VCaP (cell line): ENCODE measurements around the gene UBE3B.

Source experiments
- H3K27ac ChIP-seq: fragments of 450-650 bp; 2 replicates; pipeline ENCODE4 v1.5.1; 2017
- CTCF ChIP-seq: fragments of 450-650 bp; conservative IDR thresholded peaks from 2 replicates; pipeline ENCODE4 v1.5.1; 2017; ENCODE audit warnings: mild to moderate bottlenecking, moderate library complexity

UBE3B gene

GRCh38 chr12:109542014-109542413, 64.6 kb downstream of the UBE3B start:
- H3K27ac ChIP-seq = no peak overlapping the region
- no peak for TF ChIP-seq CTCF

- no peak overlapping the region for H3K27ac ChIP-seq
- TF ChIP-seq CTCF = no peak
These were observed 65.4 kb downstream of the UBE3B start for GRCh38 chr12:109542876-109543275.

DNA sequence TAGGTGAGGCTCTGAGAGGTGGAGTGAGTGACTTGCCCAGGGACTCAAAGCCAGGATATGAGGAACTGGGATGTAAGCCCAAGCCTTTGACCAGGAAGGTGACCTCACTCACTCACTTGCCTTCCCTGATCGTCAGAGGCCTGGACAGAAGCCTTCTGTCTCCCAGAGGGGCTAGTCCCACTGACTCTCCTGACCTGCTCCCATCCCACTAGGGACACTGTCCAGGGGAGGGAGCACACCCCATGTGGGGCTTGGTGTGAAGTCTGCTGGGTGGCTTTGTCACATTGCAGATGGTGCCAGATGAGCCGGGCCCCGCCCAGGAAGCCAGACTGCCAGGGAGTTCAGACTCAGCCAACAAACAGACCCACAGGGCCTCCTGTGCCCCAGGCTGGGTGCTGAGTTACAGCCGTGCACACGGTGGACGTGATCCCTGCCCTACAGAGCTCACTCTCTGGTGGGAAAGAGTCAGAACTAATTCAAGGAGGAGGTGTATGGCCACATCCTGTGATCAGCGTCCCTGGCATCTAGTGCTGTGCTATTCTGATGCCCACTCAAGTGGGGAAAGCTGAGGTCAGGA, 67.6 kb downstream of the UBE3B start:
- no peak for TF ChIP-seq CTCF
- peak overlapping the region; percentile 16; the same call in 1 of the 2 replicates for H3K27ac ChIP-seq

DNA sequence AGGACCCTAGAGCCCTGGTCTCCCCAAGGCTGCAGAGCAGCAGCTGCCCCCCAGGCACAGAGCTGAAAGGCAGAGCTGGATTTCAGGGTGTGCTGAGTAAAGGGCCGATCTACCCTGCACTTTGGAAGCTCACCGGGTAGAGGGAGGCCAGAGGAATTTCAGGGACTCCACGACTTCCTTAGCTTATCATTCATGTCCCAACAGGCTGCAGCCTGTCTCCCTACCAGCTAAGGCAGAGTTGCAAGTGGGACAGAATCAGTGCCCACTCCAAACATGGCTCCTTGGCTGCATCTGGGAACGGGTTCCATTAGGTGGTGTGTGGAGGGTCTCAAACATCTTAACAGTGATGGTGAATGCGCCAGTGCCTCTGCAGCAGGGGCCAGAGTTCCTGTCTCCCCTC, 68.4 kb downstream of the UBE3B start:
- no peak for TF ChIP-seq CTCF
- H3K27ac ChIP-seq = no peak overlapping the region

GRCh38 chr12:109547286-109547685, 69.9 kb downstream of the UBE3B start:
- no peak for TF ChIP-seq CTCF

GRCh38 chr12:109548258-109548657, 70.8 kb downstream of the UBE3B start:
- no peak overlapping the region for H3K27ac ChIP-seq
- no peak for TF ChIP-seq CTCF

More at GRCh38 chr12:109547286-109547685, 69.9 kb downstream of the UBE3B start:
- H3K27ac ChIP-seq = no peak overlapping the region

- TF ChIP-seq CTCF = no peak
- H3K27ac ChIP-seq = no peak overlapping the region
These were observed 72.3 kb downstream of the UBE3B start for GRCh38 chr12:109549613-109550270.
